SU-DHL-6 (cell line): ENCODE data around the gene VPS13D.

Experiments used
- H2AFZ ChIP-seq: fragments of 200-600 bp; sonication (generic); 2 replicates; pipeline ENCODE4 v1.6.1; 2014; ENCODE audit warnings: low read depth, mild to moderate bottlenecking, moderate library complexity, mixed read lengths, antibody characterized with exemption, low read length; ENCODE audit not compliant: severe bottlenecking
- H3F3A ChIP-seq: fragments of 200-600 bp; shearing (Covaris generic); 2 replicates; pipeline ENCODE4 v1.6.0; 2016; ENCODE audit warnings: antibody characterized with exemption, mild to moderate bottlenecking; ENCODE audit not compliant: insufficient read depth
- H3K27ac ChIP-seq: fragments of 200-600 bp; sonication (generic); 2 replicates; pipeline ENCODE4 v1.5.1; 2016; ENCODE audit warnings: low read depth, mild to moderate bottlenecking, low read length, moderate library complexity, mixed read lengths
- H3K27me3 ChIP-seq: fragments of 200-600 bp; sonication (generic), shearing (Covaris generic); 2 replicates; pipeline ENCODE4 v1.6.0; 2014; ENCODE audit warnings: mild to moderate bottlenecking, low read length
- H3K36me3 ChIP-seq: fragments of 200-600 bp; sonication (generic); 2 replicates; pipeline ENCODE4 v1.6.1; 2014; ENCODE audit warnings: mild to moderate bottlenecking, low read length, mixed read lengths
- H3K4me2 ChIP-seq: fragments of 300-600, 200-600 bp; shearing (Covaris generic), sonication (generic); 2 replicates; pipeline ENCODE4 v1.6.0; 2014; ENCODE audit warnings: low read length, low read depth, mild to moderate bottlenecking; ENCODE audit not compliant: poor library complexity, severe bottlenecking
- H3K4me3 ChIP-seq: fragments of 200-600 bp; sonication (generic); 2 replicates; pipeline ENCODE4 v1.5.1; 2014; ENCODE audit warnings: antibody characterized with exemption, low read length, mild to moderate bottlenecking, mixed read lengths; ENCODE audit not compliant: insufficient read depth, poor library complexity, severe bottlenecking
- H3K79me2 ChIP-seq: fragments of 200-600 bp; sonication (generic); 2 replicates; pipeline ENCODE4 v1.6.1; 2014; ENCODE audit warnings: mild to moderate bottlenecking, low read length, moderate library complexity; ENCODE audit not compliant: insufficient read depth
- H3K9ac ChIP-seq: fragments of 200-600 bp; sonication (generic); 2 replicates; pipeline ENCODE4 v1.7.0; 2014; ENCODE audit warnings: mild to moderate bottlenecking, low read length
- H3K9me2 ChIP-seq: fragments of 200-600 bp; sonication (generic); replicated peaks from 2 replicates; pipeline ENCODE4 v1.6.1; 2014; ENCODE audit warnings: low read length; ENCODE audit not compliant: insufficient read depth
- H3K9me3 ChIP-seq: fragments of 200-600 bp; sonication (generic); 2 replicates; pipeline ENCODE4 v1.6.1; 2014; ENCODE audit warnings: low read length, mixed read lengths; ENCODE audit not compliant: insufficient read depth
- H4K20me1 ChIP-seq: fragments of 200-600 bp; sonication (generic); 2 replicates; pipeline ENCODE4 v1.6.1; 2014; ENCODE audit warnings: low read depth, mild to moderate bottlenecking, antibody characterized with exemption, low read length, moderate library complexity, mixed read lengths
- EZH2phosphoT487 ChIP-seq: fragments of 200-600 bp; sonication (generic), shearing (Covaris generic); conservative IDR thresholded peaks from 2 replicates; pipeline ENCODE4 v1.6.1; 2018; ENCODE audit warnings: mild to moderate bottlenecking, antibody characterized with exemption, low read length, moderate library complexity, mixed read lengths
- TF ChIP-seq, protein P1 (sequence below): fragments of 200-600 bp; sonication (generic); IDR thresholded peaks from one replicate; pipeline ENCODE4 v1.5.1; 2017; ENCODE audit warnings: antibody characterized with exemption, mild to moderate bottlenecking, low read length, moderate library complexity; ENCODE audit not compliant: insufficient read depth, poor library complexity, severe bottlenecking

The VPS13D gene

DNA sequence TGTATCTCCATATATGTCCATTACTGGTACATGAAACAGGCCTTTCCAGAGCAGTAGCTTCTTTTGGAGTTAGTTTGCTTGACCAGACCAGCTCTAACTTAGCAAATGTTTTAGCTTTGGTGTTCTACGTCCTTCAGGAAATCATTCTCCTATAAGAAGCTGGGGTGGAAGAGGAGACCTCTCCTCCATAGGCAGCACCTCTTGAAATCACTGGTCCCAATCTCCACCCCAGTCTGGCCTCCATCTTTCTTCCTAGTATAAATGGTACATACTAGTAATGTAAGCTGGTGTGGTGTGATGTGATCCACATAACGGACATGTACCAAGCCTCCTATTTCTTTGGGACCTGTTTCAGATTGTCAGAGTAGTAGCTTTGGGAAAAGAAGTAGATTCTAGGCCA, 216.8 kb downstream of the VPS13D start:
- Histone ChIP-seq H3K4me2 (no peak overlapping the region), H3K27ac (no peak overlapping the region), H3K9ac (no peak overlapping the region), H3K9me2 (no peaks in the 10 kb centered on the region), H3F3A (no peaks in the 10 kb centered on the region), H3K9me3 (no peaks in the 10 kb centered on the region), H3K27me3 (no peaks in the 10 kb centered on the region), H3K4me3 (no peak overlapping the region), H3K79me2 (no peaks in the 10 kb centered on the region), H4K20me1 (no peaks in the 10 kb centered on the region), H2AFZ (no peak overlapping the region), H3K36me3 (no peaks in the 10 kb centered on the region)
- TF ChIP-seq, protein P1, sequence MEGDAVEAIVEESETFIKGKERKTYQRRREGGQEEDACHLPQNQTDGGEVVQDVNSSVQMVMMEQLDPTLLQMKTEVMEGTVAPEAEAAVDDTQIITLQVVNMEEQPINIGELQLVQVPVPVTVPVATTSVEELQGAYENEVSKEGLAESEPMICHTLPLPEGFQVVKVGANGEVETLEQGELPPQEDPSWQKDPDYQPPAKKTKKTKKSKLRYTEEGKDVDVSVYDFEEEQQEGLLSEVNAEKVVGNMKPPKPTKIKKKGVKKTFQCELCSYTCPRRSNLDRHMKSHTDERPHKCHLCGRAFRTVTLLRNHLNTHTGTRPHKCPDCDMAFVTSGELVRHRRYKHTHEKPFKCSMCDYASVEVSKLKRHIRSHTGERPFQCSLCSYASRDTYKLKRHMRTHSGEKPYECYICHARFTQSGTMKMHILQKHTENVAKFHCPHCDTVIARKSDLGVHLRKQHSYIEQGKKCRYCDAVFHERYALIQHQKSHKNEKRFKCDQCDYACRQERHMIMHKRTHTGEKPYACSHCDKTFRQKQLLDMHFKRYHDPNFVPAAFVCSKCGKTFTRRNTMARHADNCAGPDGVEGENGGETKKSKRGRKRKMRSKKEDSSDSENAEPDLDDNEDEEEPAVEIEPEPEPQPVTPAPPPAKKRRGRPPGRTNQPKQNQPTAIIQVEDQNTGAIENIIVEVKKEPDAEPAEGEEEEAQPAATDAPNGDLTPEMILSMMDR, result no peak
- TF ChIP-seq EZH2phosphoT487, result no peak

DNA sequence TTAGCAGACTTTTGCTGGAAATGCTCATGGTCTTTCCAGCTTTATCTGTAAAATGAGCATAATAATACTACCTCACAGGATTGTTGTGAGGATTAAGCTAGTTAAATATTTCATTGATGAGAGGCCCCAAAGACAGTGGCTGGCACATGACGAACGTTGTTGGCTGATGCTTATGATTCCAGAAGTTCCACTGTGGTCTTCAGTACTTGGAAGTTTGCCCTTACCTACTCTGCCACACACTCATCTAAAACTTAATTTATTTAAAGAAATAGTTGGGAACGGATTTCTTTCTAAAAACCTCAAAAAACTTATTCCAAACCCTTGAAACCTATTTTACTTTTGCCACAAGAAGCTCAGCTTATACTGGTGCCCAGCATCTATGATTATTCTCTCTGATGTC, 217.5 kb downstream of the VPS13D start:
- Histone ChIP-seq H3K27me3 (no peaks in the 10 kb centered on the region), H4K20me1 (no peaks in the 10 kb centered on the region), H3K4me2 (no peak overlapping the region), H3K36me3 (no peaks in the 10 kb centered on the region), H3K9me2 (no peaks in the 10 kb centered on the region), H3K27ac (no peak overlapping the region), H3K4me3 (no peak overlapping the region), H3K9me3 (no peaks in the 10 kb centered on the region), H3K9ac (no peak overlapping the region), H3F3A (no peaks in the 10 kb centered on the region), H2AFZ (no peak overlapping the region), H3K79me2 (no peaks in the 10 kb centered on the region)
- TF ChIP-seq, protein P1, result no peak
- TF ChIP-seq EZH2phosphoT487, result no peak

DNA sequence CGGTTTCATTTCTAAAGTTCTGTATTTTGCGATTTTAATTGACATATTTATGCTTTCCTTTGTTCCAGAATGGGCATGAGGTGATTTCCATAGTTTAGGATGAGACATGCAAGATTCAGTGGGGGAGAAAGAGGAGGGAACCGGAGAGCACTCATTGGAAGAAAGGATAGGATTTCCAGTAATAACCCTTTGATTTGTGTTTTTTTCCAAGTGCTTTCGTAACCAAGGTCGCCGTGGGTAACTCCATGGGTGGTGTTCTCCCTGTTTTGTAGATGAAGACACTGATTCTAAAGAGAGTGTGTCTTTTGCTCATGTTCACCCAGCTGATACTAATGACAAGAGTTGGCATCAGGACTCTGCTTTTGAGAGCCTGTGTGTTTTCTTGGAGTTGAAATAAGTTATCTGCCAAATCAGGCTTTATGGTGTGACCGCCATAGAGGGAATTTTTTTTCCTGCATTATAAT, 218.1 kb downstream of the VPS13D start:
- Histone ChIP-seq H3F3A (no peaks in the 10 kb centered on the region), H3K9me2 (no peaks in the 10 kb centered on the region), H3K27ac (no peak overlapping the region), H3K9me3 (no peaks in the 10 kb centered on the region), H2AFZ (no peak overlapping the region), H3K36me3 (no peaks in the 10 kb centered on the region), H3K9ac (no peak overlapping the region), H4K20me1 (no peaks in the 10 kb centered on the region), H3K4me2 (no peak overlapping the region), H3K4me3 (no peak overlapping the region), H3K79me2 (no peaks in the 10 kb centered on the region), H3K27me3 (no peaks in the 10 kb centered on the region)
- no peak for TF ChIP-seq EZH2phosphoT487
- TF ChIP-seq, protein P1, result no peak

DNA sequence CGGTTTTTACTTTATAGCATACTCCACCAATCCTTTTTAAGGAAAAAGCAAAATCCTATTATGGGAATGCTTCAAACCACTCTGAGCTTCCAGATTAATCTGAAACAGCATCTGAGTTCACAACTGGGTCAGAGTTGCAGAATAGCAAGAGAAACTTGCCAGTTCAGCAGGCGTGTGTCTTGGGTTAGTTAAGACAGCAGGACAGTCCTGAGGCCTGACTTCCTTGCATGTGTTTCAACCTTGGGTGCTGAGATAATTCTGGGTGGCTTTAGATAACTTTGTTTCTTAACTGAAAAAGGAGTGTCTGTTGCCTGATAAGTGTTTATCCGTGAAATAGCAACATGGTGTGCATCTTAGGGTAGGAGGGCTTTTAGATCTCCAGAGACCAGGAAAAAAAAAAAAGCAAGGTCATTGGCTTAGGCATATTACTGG, 218.9 kb downstream of the VPS13D start:
- H3K4me3 ChIP-seq, result no peak overlapping the region
- TF ChIP-seq, protein P1, result no peak
- TF ChIP-seq EZH2phosphoT487, result no peak
- H2AFZ ChIP-seq, result no peak overlapping the region
- no peak overlapping the region for H3K27ac ChIP-seq
- no peaks in the 10 kb centered on the region for H3K79me2 ChIP-seq
- no peaks in the 10 kb centered on the region for H3K9me3 ChIP-seq
- no peaks in the 10 kb centered on the region for H3K27me3 ChIP-seq
- H3K4me2 ChIP-seq, result no peak overlapping the region
- no peaks in the 10 kb centered on the region for H3K9me2 ChIP-seq
- H4K20me1 ChIP-seq, result no peaks in the 10 kb centered on the region
- H3F3A ChIP-seq, result no peaks in the 10 kb centered on the region
- no peaks in the 10 kb centered on the region for H3K36me3 ChIP-seq
- H3K9ac ChIP-seq, result no peak overlapping the region
